Measurements from ENCODE around the gene PAPPA.

DNA sequence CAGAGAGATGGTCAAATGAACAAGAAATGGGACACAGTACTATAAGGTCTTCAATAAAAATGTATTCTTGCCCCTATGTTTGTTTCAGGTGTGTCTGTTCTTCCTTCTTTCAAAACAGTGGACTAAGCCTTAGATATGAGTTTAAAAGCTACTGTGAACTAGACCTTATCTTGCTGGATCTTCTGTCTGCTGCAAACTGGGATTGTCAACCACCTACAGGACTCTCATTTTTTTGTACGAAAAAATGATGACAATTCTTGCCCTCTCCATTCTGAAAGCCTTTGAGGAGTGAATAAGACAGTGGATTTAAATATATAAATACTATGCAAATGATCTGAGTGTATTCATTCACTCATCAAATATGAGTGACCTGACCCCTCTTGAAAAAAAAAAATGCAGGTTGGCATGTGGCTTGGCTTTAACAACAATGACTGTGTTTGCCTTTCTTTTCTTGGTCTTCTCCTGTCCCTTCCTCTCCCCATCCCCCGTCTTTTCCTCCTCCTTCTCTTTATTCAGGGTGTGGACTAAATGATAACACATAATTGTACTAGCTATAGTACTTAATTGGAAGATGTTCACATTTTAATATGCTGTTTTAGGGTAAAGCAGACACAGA lies 298.0 kb downstream of the PAPPA start:
- TF ChIP-seq, protein P1, sequence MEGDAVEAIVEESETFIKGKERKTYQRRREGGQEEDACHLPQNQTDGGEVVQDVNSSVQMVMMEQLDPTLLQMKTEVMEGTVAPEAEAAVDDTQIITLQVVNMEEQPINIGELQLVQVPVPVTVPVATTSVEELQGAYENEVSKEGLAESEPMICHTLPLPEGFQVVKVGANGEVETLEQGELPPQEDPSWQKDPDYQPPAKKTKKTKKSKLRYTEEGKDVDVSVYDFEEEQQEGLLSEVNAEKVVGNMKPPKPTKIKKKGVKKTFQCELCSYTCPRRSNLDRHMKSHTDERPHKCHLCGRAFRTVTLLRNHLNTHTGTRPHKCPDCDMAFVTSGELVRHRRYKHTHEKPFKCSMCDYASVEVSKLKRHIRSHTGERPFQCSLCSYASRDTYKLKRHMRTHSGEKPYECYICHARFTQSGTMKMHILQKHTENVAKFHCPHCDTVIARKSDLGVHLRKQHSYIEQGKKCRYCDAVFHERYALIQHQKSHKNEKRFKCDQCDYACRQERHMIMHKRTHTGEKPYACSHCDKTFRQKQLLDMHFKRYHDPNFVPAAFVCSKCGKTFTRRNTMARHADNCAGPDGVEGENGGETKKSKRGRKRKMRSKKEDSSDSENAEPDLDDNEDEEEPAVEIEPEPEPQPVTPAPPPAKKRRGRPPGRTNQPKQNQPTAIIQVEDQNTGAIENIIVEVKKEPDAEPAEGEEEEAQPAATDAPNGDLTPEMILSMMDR (IDR thresholded peaks at IDR 0.05), result no peak
- no peak for TF ChIP-seq POLR2AphosphoS5 (IDR thresholded peaks at IDR 0.05)
- TF ChIP-seq POLR2A (IDR thresholded peaks at IDR 0.05), result no peak
- no peak for TF ChIP-seq EP300 (IDR thresholded peaks at IDR 0.05)

All from suprapubic skin (tissue), 4 donors.